K562 (cell line): ENCODE results near the gene P4HB. TPM values are rescaled to one million over a fixed set of nuclear protein-coding genes. Genes with fewer than 3 reads are reported as not detected.

Source experiments
- ADNP ChIP-seq: fragments of 200-800 bp; sonication (Bioruptor generic); IDR thresholded peaks from 2 replicates; pipeline ENCODE4 v1.6.1; 2016; ENCODE audit warnings: missing genetic modification characterization, missing compliant biosample characterization
- ARID2 ChIP-seq: fragments of 450-650 bp; IDR thresholded peaks from 2 replicates; pipeline ENCODE4 v1.6.1; 2017; ENCODE audit warnings: antibody characterized with exemption, mild to moderate bottlenecking
- CCNT2 ChIP-seq: IDR thresholded peaks from 2 replicates; pipeline ENCODE4 v1.6.1; 2011; ENCODE audit warnings: borderline replicate concordance, low read depth, mild to moderate bottlenecking, moderate library complexity, mixed read lengths, low read length; ENCODE audit not compliant: insufficient read length; ENCODE audit errors: extremely low read depth
- GTF3C2 ChIP-seq: IDR thresholded peaks from 3 replicates; pipeline ENCODE4 v1.6.1; 2011; ENCODE audit warnings: borderline replicate concordance, mild to moderate bottlenecking, moderate library complexity; ENCODE audit not compliant: insufficient read length; ENCODE audit errors: extremely low read depth
- HCFC1 ChIP-seq: IDR thresholded peaks from 2 replicates; pipeline ENCODE4 v1.6.1; 2012; ENCODE audit warnings: low read depth, low read length, improper control_type of control experiment
- HDAC2 ChIP-seq: fragments of 450-650 bp; IDR thresholded peaks from 2 replicates; pipeline ENCODE4 v1.6.1; 2016; ENCODE audit warnings: mild to moderate bottlenecking
- HNRNPL ChIP-seq: fragments of 200-400 bp; formaldehyde crosslinking; IDR thresholded peaks from 2 replicates; pipeline ENCODE4 v1.6.1; 2017; ENCODE audit warnings: low read depth, mild to moderate bottlenecking, low read length
- POLR3G ChIP-seq: IDR thresholded peaks from 2 replicates; pipeline ENCODE4 v1.6.1; 2011; ENCODE audit not compliant: insufficient read length, insufficient replicate concordance; ENCODE audit errors: extremely low read depth
- RERE ChIP-seq: sonication (generic); formaldehyde crosslinking; IDR thresholded peaks from 2 replicates; pipeline ENCODE4 v1.8.0; 2023; ENCODE audit warnings: missing genetic modification reagents, mild to moderate bottlenecking, borderline replicate concordance
- SMARCA4 ChIP-seq: fragments of 450-650 bp; IDR thresholded peaks from 2 replicates; pipeline ENCODE4 v1.6.1; 2016
- TFAM ChIP-seq: fragments of 250-450 bp; sonication (Bioruptor Pico); conservative IDR thresholded peaks from 2 replicates; pipeline ENCODE4 v1.5.0; 2021; ENCODE audit warnings: mild to moderate bottlenecking, moderate library complexity
- ZFX ChIP-seq: sonication (generic); formaldehyde crosslinking; IDR thresholded peaks from 2 replicates; pipeline ENCODE4 v1.8.0; 2022; ENCODE audit warnings: mild to moderate bottlenecking, missing genetic modification reagents, moderate library complexity
- ZNF197 ChIP-seq: fragments of 200-800 bp; sonication (Bioruptor generic); IDR thresholded peaks from 2 replicates; pipeline ENCODE4 v1.6.1; 2016; ENCODE audit warnings: low read depth, missing genetic modification characterization, missing compliant biosample characterization
- ZNF436 ChIP-seq: fragments of 250-450, 450-650 bp; sonication (Bioruptor Pico); formaldehyde crosslinking; IDR thresholded peaks from 2 replicates; pipeline ENCODE4 v1.7.0; 2020; ENCODE audit warnings: mild to moderate bottlenecking
- ZNF79 ChIP-seq: fragments of 250-450 bp; sonication (Bioruptor Pico); IDR thresholded peaks from 2 replicates; pipeline ENCODE4 v1.4.0; 2020; ENCODE audit warnings: low read depth, mild to moderate bottlenecking, moderate library complexity
- polyA plus RNA-seq, 8 experiments: library from polyadenylated mRNA; depleted of rRNA in 4 of 8; stranded (reverse) in 5 of 8; unstranded in 3 of 8; fragments of >200 nt; fragmentation: Nextera tagmentation in 2 of 8; fragmentation: Illumina TruSeq in 1 of 8; extraction: Ambion mirVana in 2 of 8; extraction: Trizol in 1 of 8; gene quantifications; 2 replicates each; pipeline versions ENCODE4 v1.2.1 to v1.2.3, GENCODE V29; 2011 to 2014; ENCODE audit warnings: inconsistent platforms in 1 of 8, missing spikeins in 1 of 8
- total RNA-seq, 7 experiments: library from RNA; depleted of rRNA in 6 of 7; stranded (reverse); fragments of >200 nt in 6 of 7; fragmentation: Illumina TruSeq in 2 of 7; extraction: Trizol in 2 of 7; gene quantifications; 2 replicates each; pipeline versions ENCODE4 v1.2.1 to v1.2.3, GENCODE V29; 2011 to 2021; ENCODE audit warnings: low replicate concordance in 1 of 7
- TF ChIP-seq, protein P1 (sequence below): fragments of 200-800 bp; sonication (Bioruptor generic); IDR thresholded peaks from 2 replicates; pipeline ENCODE4 v1.6.1; 2017; ENCODE audit warnings: missing genetic modification characterization, missing compliant biosample characterization
- TF ChIP-seq, protein P2 (sequence below): sonication (generic); formaldehyde crosslinking; IDR thresholded peaks from 2 replicates; pipeline ENCODE4 v1.8.0; 2022; ENCODE audit warnings: missing genetic modification reagents, mild to moderate bottlenecking, borderline replicate concordance

Gene P4HB
- total and polyA plus RNA-seq, 9 of the 15 experiments (the other 6 are each of a cell fraction or from before 2014, with no cell fraction given) = 4.4 to 645 (median 325) TPM

DNA sequence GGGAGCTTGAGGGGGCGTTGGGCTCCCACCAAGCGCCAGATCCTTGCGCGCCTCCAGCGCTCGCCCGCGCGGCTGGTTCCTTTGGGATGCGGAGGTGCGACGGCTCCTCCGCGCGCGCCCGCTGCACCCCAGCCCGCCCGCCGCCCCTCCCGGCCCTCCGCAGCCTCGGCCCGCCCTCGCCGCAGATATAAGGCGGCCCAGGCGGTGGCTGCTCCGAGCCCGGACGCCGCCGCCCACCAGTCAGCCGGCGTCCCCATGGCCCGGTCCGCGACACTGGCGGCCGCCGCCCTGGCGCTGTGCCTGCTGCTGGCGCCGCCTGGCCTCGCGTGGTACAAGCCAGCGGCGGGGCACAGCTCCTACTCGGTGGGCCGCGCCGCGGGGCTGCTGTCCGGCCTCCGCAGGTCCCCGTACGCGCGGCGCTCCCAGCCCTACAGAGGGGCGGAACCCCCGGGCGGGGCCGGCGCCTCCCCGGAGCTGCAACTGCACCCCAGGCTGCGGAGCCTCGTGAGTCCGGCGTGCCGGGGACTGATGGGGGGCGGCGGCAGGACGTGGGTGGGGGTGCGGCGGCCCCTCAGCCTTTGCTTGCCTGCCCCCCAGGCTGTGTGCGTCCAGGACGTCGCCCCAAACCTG is 41.8 kb upstream of the P4HB start, which contains the start of gene NPB (continued):
- TF ChIP-seq RERE (CRISPR knock-in tag) (no peak), ZNF436 (CRISPR knock-in tag) (no peak), CCNT2 (peak; percentile 91), HNRNPL (0 out of 2 replicates have a peak, but pooled peaks have one; percentile 29), SMARCA4 (no peak), ZNF79 (CRISPR knock-in tag) (no peak), HCFC1 (no peak), HDAC2 (no peak), ZFX (CRISPR knock-in tag) (no peak; the same call in 1 of the 2 replicates), ZNF197 (CRISPR knock-in tag) (no peak), POLR3G (no peak), TFAM (CRISPR knock-in tag) (no peak), ADNP (tag) (no peak), GTF3C2 (no peak), ARID2 (no peak)
- TF ChIP-seq, protein P1, sequence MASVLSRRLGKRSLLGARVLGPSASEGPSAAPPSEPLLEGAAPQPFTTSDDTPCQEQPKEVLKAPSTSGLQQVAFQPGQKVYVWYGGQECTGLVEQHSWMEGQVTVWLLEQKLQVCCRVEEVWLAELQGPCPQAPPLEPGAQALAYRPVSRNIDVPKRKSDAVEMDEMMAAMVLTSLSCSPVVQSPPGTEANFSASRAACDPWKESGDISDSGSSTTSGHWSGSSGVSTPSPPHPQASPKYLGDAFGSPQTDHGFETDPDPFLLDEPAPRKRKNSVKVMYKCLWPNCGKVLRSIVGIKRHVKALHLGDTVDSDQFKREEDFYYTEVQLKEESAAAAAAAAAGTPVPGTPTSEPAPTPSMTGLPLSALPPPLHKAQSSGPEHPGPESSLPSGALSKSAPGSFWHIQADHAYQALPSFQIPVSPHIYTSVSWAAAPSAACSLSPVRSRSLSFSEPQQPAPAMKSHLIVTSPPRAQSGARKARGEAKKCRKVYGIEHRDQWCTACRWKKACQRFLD (CRISPR knock-in tag) = no peak
- TF ChIP-seq, protein P2, sequence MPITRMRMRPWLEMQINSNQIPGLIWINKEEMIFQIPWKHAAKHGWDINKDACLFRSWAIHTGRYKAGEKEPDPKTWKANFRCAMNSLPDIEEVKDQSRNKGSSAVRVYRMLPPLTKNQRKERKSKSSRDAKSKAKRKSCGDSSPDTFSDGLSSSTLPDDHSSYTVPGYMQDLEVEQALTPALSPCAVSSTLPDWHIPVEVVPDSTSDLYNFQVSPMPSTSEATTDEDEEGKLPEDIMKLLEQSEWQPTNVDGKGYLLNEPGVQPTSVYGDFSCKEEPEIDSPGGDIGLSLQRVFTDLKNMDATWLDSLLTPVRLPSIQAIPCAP (CRISPR knock-in tag) = no peak
